HG02870 (cell line): ENCODE data around the gene CNGB1.
"Not testable (repeated sequence)": the region's sequence is repeated elsewhere in the genome, so short reads cannot be mapped to it uniquely, and the experiment has no call there.

Experiments
- ATAC-seq: cut with Tn5 transposase; IDR thresholded peaks from one replicate; pipeline ENCODE4 v1.9.1; 2021; ENCODE audit warnings: mild to moderate bottlenecking, moderate library complexity; ENCODE audit not compliant: unreplicated experiment

Gene CNGB1

DNA sequence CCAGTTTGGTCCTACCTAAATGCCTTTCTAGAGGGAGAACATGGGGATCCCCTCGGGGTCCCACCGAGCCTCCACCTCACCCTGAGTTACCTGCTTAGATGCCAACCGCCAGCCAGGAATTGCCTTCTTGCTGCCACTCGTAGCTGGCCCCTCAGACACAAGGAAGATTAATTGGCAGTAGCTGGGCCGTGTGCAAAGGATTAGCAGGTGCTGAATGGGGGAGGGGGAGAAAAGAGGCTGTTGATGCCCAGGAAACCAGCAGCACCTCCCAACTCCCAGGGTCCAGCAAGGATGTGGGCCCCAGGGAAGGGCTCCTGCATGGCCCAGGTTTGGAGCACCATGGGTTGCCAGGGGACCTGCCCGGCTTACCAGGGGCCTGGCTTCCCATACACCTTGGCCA is at the start of gene CNGB1:
Gene CNGB1 (minus strand): TSS at position 159 of the 400 bp plus-strand sequence. CDS start 3,842 bp downstream, outside the sequence.
- ATAC-seq: no peak

DNA sequence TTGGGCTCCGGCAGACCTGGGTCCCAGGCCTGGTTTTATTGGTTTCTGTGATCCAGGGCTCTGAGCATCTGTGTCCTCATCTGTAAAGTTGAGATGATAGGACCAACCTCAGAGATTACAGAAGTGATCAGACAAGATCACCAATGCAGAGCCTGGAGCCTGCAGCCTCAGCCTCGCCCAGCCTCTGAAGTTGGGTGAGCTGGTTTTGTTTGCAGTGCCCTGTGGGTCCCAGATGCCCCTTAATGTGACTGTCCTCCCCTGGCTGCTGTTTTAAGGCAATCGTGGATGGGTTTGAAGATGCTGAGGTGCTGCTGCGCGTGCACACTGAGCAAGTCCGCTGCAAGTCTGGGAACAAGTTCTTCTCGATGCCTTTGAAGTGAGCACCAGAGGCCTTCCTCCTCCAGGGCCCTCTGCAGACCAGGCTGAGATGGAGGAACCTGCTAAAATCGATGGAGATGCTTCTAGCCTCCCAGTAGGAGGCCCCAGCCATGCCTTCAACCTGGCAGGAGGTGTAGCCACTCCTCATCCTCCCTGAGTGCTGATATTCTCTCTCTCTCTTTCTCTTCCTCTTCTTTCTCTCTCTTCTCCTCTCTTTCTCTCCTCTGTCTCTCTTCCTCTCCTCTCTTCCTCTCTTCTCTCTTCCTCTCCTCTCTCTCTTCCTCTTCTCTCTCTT is 49.1 kb upstream of the CNGB1 start:
- ATAC-seq: no peak

DNA sequence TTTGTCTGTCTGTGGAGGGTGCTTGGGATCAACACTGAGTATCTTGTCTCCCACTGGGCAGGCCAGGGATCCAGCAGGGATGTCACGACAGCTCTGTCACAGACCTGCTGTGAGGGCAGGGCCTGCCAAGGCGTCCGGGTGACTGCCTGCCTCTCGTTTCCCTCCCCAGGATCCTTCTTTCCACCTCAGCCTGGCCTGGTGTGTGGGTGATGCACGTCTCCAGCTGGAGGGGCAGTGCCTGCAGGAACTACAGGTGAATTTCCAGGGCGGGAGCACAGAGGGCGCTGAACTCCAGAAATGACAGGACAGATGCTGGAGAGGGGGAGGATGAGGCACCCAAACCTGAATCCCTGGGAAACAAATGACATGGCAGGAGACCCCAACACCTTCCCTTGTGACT is 47.9 kb upstream of the CNGB1 start:
- ATAC-seq: no peak

GRCh38 chr16:58016840-58017446 is 46.0 kb upstream of the CNGB1 start:
- no peak for ATAC-seq

DNA sequence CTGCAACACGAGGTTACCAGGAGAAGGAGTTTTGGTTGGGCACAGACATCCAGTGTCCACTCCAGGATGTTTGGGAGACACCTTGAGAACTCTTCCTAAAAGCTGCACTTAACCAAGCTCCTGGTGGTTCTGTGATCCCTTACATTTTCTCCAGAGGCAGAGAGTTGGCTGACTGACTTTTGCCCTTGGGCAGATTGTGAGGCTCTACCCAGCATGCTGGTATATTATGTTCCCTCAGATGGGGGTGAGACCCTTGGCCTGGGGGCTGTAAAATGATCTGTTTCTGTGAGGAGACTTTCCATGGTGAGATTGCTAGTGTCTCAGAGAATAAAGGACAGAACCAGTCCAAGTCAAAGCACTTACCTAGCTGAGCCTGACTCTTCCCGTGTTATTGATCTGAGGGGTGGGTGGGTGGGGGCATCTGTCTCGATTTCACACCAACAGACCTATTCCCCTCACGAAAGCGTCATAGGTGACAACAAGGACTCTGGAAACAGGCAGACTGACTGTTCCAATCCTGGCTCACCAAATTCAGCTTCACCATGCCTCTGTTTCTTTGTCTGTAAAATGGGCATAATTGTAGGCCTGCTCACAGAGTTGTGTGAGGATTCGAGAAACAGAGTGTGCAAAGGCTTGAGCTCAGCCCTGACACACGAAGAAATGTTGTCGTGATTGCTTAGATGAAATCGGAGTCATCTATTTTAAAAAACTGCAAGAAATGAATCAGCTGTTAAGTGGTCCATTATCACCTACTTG is 42.5 kb upstream of the CNGB1 start:
- no peak for ATAC-seq

GRCh38 chr16:58012481-58012880 is 41.6 kb upstream of the CNGB1 start:
- no peak for ATAC-seq

- no peak for ATAC-seq
Measured at GRCh38 chr16:58011652-58012051, 40.7 kb upstream of the CNGB1 start.

GRCh38 chr16:58010886-58011285 is 40.0 kb upstream of the CNGB1 start:
- ATAC-seq: no peak

DNA sequence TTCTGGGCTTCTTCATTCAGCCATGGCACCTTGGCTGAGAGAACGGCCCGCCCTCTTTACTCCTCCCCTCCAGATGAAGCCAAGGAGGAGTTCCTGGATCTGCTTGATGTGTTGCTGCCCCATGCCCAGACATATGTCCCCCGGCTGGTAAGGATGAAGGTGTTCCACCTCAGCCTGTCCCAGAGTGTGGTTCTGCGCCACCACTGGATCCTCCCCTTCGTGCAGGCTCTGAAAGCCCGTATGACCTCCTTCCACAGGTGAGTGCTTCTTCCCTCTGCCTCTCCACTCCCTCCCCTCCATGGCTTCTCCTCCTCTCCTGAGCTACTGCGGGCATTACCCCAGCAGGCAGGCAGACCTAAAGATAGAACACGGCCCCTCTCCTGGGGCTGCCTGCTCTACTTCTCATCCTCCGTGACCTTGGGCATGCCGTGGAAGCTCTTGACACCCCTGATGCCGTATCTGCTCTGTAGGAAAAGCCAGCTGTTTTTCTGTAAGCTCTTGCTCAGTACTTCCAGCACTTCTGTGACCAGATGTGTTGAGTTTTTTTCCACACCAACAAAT is 39.0 kb upstream of the CNGB1 start:
- no peak for ATAC-seq

DNA sequence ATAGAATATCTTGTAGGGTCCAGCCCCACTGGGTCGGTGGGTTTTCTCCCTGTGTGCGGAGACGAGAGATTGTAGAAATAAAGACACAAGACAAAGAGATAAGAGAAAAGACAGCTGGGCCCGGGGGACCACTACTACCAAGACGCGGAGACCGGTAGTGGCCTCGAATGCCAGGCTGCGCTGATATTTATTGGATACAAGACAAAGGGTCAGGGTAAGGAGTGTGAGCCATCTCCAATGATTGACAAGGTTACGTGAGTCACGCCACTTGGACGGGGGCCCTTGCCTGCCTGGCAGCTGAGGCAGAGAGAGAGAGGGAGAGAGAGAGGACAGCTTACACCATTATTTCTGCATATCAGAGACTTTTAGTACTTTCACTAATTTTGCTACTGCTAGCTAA is 33.8 kb upstream of the CNGB1 start:
- ATAC-seq: not testable (repeated sequence)

DNA sequence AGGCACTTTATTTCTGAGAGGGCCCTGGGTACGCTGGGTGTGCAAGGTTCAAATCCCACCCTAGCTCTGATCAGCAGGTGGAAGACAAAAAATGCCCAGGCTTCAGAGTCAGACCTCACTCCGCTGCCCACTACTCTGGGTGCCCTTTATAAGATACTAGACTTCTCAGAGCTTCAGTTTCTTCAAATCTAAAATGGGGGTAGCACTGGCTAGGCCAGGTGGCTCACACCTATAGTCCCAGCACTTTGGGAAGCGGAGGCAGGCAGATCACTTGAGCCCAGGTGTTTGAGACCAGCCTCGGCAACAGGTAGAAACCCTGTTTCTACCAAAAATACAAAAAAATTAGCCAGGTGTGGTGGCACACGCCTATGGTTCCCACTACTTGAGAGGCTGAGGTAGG is 32.0 kb upstream of the CNGB1 start:
- ATAC-seq: no peak

GRCh38 chr16:58002416-58002800 is 31.5 kb upstream of the CNGB1 start:
- no peak for ATAC-seq

- ATAC-seq: no peak
Measured at GRCh38 chr16:58001781-58002415, 31.0 kb upstream of the CNGB1 start.

- peak; percentile 78 for ATAC-seq
Measured at GRCh38 chr16:58000706-58001676, 30.1 kb upstream of the CNGB1 start, which contains the start of gene USB1. Gene USB1, plus strand, starts transcription at chr16:58001407. Its CDS starts 77 bp downstream, at chr16:58001484.

DNA sequence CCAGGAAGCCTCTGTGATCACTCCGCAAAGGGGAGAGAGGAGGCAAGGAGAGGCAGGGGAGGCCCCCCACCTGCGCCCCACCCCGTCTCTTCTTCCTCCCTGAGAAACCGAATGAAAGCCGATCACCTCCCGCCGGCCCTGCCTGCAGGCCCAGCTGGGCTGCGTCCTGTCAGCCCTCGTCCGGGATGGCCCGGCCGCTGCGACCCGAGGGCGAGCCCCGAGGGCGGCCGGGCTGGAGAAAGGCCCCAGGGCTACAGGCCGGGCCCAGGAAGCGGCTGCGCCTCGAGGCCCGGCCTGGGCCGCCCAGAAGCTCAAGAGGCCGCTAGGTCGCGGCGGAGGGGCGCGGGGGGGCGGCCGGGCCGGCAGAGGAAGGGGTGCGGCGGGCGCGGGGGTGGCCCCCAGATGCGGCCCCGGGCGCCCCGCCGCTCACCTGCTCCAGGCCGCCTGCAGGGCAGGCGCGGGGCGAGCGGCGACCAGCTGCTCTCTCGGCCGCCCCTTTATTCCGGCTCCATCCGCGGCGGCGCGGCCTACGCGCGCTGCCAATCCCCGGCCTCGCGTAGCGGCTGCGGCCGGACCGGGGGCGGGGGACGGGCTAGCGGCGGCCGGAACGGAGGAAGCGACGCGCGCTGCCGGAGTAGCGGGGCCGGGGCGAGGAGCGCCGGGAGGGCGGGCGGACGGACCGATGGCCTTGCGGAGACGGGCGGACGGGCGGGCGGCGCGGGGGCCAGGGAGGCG is 29.2 kb upstream of the CNGB1 start, which contains the start of gene ZNF319:
Gene ZNF319 (minus strand): TSS at position 702 of the 735 bp plus-strand sequence. CDS start 2,407 bp downstream, outside the sequence.
- ATAC-seq: peak; percentile 17

DNA sequence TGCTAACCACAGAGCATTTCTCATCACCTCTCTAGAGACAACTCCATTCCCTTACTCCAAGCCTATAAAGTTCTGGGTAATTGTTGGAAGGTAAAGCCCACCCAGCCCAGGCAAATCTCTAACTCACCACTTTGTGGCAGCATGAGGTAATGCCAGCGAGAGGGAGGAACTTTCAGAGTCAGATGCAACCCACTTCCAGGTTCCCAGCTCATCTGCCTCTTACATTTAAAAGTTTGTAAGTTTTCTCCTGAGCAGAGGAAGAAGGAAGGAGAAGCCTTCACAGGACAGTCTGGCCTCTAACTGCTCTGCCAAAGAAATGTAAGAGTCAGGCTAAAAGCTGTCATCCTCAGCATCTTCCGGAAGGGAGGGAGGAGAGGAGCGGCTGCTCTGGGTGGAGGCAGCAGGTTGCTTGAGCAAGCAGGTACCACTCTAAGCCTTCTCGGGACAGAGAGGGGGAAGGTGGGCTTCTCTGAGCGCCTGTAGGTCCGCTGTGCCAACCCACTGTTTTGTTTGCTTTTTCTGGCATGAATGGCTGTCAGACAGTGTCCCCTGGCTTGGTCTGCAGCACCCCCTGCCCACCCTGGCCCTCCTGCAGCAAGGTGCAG is 28.5 kb upstream of the CNGB1 start:
- no peak for ATAC-seq

GRCh38 chr16:57998992-57999365 is 28.1 kb upstream of the CNGB1 start:
- ATAC-seq: no peak

GRCh38 chr16:57998486-57998885 is 27.6 kb upstream of the CNGB1 start:
- ATAC-seq: no peak
